ENCODE measurements around the gene MS4A3. TPM values are rescaled to one million over a fixed set of nuclear protein-coding genes. Genes with fewer than 3 reads are reported as not detected.

The MS4A3 gene
- total RNA-seq, 1 donor from 2014 or later: not detected

GRCh38 chr11:60111793-60112192, 55.3 kb downstream of the MS4A3 start:
- DNase-seq (ENCODE audit: extremely low spot score in 2 of 2): no peak
- Histone ChIP-seq H3K36me3 (no peaks in the 10 kb centered on the region), H3K9me3 (no peaks in the 10 kb centered on the region), H3K4me3 (no peak overlapping the region), H3K4me1 (no peaks in the 10 kb centered on the region), H3K27me3 (no peaks in the 10 kb centered on the region), H3K27ac (no peak overlapping the region)
- intact Hi-C loops (cut with DNase I): no loop called here
- TF ChIP-seq POLR2AphosphoS5 (IDR thresholded peaks at IDR 0.05; ENCODE audit: insufficient read depth in 1 of 2, low read depth in 1 of 2): no peak

- DNase-seq (ENCODE audit: extremely low spot score in 2 of 2): no peak
- no peak overlapping the region for H3K27ac ChIP-seq
- TF ChIP-seq POLR2AphosphoS5 (IDR thresholded peaks at IDR 0.05; ENCODE audit: insufficient read depth in 1 of 2, low read depth in 1 of 2) (no peak), POLR2A (IDR thresholded peaks at IDR 0.05) (no peak), CTCF (IDR thresholded peaks at IDR 0.05) (no peak)
- no peaks in the 10 kb centered on the region for H3K27me3 ChIP-seq
- H3K4me3 ChIP-seq: no peak overlapping the region
- H3K36me3 ChIP-seq: no peaks in the 10 kb centered on the region
- H3K4me1 ChIP-seq: no peaks in the 10 kb centered on the region
- H3K9me3 ChIP-seq: no peaks in the 10 kb centered on the region
- intact Hi-C loops (cut with DNase I): no loop called here
Observed at GRCh38 chr11:60116996-60117790, 60.7 kb downstream of the MS4A3 start.

GRCh38 chr11:60118338-60118737, 61.9 kb downstream of the MS4A3 start:
- Histone ChIP-seq H3K4me1 (no peaks in the 10 kb centered on the region), H3K36me3 (no peaks in the 10 kb centered on the region), H3K27me3 (no peaks in the 10 kb centered on the region), H3K9me3 (no peaks in the 10 kb centered on the region), H3K27ac (no peak overlapping the region), H3K4me3 (no peak overlapping the region)
- intact Hi-C loops (cut with DNase I): no loop called here
- no peak for DNase-seq (ENCODE audit: extremely low spot score in 2 of 2)
- TF ChIP-seq POLR2AphosphoS5 (IDR thresholded peaks at IDR 0.05; ENCODE audit: insufficient read depth in 1 of 2, low read depth in 1 of 2) (no peak), POLR2A (IDR thresholded peaks at IDR 0.05) (no peak), CTCF (IDR thresholded peaks at IDR 0.05) (no peak)

- Histone ChIP-seq H3K4me3 (no peak overlapping the region), H3K27me3 (no peaks in the 10 kb centered on the region), H3K4me1 (no peaks in the 10 kb centered on the region), H3K9me3 (no peaks in the 10 kb centered on the region), H3K36me3 (no peaks in the 10 kb centered on the region), H3K27ac (no peak overlapping the region)
- DNase-seq (ENCODE audit: extremely low spot score in 2 of 2): no peak
- no peak for TF ChIP-seq POLR2A (IDR thresholded peaks at IDR 0.05)
- intact Hi-C loops (cut with DNase I): no loop called here
Observed at GRCh38 chr11:60119710-60120109, 63.2 kb downstream of the MS4A3 start.

Other genes with a start within 250 kb of the MS4A3 start
- 38.3 TPM for gene MRPL16, start 245.9 kb upstream of the MS4A3 start, total RNA-seq
- gene CBLIF, start 211.2 kb upstream of the MS4A3 start, total RNA-seq: not detected
- 8.1 TPM for gene TCN1, start 190.2 kb upstream of the MS4A3 start, total RNA-seq
- gene OOSP3, start 177.9 kb upstream of the MS4A3 start, total RNA-seq: not detected
- gene OOSP1, start 118.2 kb upstream of the MS4A3 start, total RNA-seq: not detected
- not detected for gene OOSP4A, start 92.6 kb upstream of the MS4A3 start, total RNA-seq
- gene OOSP4B, start 39.5 kb upstream of the MS4A3 start, total RNA-seq: not detected
- gene OOSP2, start 16.3 kb upstream of the MS4A3 start, total RNA-seq: not detected
- gene MS4A2, start 32.0 kb downstream of the MS4A3 start, total RNA-seq: 10.3 TPM
- 30.7 TPM for gene MS4A6A, start 126.4 kb downstream of the MS4A3 start, total RNA-seq
- gene MS4A4E, start 186.5 kb downstream of the MS4A3 start, total RNA-seq: 1.7 TPM
- gene MS4A4A, start 224.0 kb downstream of the MS4A3 start, total RNA-seq: 10.3 TPM

All from vagina (tissue), 2 donors.